ENCODE data around the gene QPCTL.

- TF ChIP-seq POLR2A (IDR thresholded peaks at IDR 0.05) (peak; percentile 82 to 89), CTCF (IDR thresholded peaks at IDR 0.05 in 4 of 5, conservative IDR thresholded peaks at IDR 0.05 in 1 of 5) (no peak)
These were observed 815 bp upstream of the QPCTL start, which contains the start of gene SNRPD2 for GRCh38 chr19:45691516-45692186.
